GM12872 (cell line): ENCODE results near the gene C1QL4.

ENCODE experiments used
- TF ChIP-seq, protein P1 (sequence below): IDR thresholded peaks from 3 replicates; pipeline ENCODE4 v1.5.1; 2011; ENCODE audit warnings: low read depth, mild to moderate bottlenecking, low read length, moderate library complexity; ENCODE audit not compliant: insufficient read depth

C1QL4 gene

GRCh38 chr12:49340971-49341776, 4.2 kb upstream of the C1QL4 start:
- TF ChIP-seq, protein P1, sequence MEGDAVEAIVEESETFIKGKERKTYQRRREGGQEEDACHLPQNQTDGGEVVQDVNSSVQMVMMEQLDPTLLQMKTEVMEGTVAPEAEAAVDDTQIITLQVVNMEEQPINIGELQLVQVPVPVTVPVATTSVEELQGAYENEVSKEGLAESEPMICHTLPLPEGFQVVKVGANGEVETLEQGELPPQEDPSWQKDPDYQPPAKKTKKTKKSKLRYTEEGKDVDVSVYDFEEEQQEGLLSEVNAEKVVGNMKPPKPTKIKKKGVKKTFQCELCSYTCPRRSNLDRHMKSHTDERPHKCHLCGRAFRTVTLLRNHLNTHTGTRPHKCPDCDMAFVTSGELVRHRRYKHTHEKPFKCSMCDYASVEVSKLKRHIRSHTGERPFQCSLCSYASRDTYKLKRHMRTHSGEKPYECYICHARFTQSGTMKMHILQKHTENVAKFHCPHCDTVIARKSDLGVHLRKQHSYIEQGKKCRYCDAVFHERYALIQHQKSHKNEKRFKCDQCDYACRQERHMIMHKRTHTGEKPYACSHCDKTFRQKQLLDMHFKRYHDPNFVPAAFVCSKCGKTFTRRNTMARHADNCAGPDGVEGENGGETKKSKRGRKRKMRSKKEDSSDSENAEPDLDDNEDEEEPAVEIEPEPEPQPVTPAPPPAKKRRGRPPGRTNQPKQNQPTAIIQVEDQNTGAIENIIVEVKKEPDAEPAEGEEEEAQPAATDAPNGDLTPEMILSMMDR = no peak

- TF ChIP-seq, protein P1 = no peak
Measured at GRCh38 chr12:49340095-49340870, 3.3 kb upstream of the C1QL4 start.

DNA sequence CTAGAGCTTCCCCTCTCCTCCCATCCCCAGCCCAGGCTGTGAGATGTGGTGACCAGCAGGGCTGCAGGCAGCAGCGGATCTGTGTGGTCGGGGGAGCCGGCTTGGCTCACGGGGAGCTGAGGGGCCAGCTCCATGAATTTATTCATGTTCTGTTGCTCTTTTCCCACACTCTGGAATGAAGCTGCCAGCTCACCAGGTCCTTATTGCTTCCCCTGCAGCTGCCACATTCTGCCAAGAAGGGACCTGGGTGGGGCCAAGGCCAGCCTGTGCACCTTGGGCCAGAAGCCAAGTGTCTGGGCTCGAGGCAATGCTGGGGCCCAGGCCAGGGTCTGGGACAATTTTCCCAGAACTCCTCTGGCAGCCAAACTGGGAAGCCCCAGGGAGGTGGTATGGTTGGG, 2.5 kb upstream of the C1QL4 start:
- TF ChIP-seq, protein P1 = no peak

- TF ChIP-seq, protein P1 = no peak
Measured at GRCh38 chr12:49338830-49339463, 2.0 kb upstream of the C1QL4 start.

DNA sequence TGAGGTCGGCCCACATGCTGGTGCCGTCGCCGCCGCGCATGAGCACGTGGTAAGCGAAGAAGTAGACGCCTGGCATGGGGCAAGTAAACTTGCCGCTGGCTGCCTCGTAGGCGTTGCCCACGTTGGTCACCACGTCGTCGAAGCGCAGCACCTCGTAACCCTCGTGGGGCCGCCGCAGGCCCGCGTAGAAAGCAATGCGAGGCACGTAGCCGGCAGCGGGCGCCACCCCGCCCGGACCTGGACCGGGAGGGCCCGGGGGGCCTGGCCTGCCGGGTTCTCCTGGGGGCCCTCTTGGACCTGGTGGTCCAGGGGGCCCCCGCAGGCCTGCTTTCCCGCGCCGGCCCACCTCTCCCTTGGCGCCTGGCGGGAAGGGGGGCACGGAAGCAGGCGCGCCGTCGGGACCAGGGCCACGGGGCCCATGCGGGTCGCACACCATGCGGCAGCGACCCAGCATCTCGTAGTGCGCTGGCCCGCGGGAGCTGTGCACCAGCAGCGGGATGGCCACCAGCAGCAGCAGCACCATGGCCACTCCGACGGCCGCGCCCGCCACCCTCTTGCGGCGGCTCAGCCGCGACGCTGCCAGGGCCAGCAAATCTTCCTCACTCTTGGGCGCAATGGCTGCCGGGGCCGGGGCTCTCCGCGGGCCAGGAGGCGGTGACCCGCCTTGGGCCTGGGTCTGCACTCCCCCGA, 888 bp downstream of the C1QL4 start:
- TF ChIP-seq, protein P1 = no peak

DNA sequence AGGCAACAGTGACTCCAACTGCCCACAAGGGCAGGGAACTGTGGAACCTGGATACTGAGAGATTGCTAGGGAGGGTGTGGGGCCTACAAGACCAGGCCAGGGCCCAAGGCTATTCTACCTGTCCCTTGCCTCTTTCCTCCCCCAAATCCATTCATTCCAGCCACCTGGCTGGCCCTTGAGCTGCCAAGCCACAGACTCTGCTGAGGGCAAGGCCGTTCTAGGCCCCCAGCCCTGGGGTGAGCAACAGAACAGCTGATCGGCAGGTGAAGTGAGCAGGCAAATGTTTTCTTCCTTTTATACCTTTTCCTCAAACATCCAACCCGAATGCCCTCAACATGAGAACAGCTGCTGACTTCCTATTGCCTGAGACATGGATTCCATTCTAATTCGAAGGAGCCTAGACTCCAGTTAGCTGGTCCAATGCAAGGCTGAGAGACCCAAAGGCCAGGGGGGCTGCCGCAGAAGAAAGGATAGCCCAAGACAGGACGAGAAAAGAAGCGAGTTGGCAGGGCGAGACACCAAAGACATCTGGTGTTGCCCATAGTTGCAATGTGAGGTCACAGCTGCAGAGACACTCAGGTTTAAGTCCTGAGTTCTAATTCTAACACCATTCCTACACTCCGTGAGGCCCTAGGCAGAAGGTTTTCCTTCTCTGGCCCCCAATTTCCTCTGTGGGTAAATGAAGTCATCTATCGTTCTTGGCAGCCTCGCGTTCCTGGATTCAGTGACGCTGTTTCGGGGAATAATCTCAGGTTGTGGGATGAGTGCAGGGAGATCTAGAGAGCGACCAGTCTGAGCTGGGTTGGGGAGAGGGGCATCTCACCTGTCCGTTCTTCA, 1.7 kb downstream of the C1QL4 start:
- TF ChIP-seq, protein P1 = no peak
